SIG-M5 (cell line): ENCODE measurements around the gene GABARAP.
"Not testable (repeated sequence)": the region's sequence is repeated elsewhere in the genome, so short reads cannot be mapped to it uniquely, and the experiment has no call there.

Source experiments
- DNase-seq: peaks from one replicate; lab custom pipeline; 2025; lab: John Stamatoyannopoulos, UW

Gene GABARAP

DNA sequence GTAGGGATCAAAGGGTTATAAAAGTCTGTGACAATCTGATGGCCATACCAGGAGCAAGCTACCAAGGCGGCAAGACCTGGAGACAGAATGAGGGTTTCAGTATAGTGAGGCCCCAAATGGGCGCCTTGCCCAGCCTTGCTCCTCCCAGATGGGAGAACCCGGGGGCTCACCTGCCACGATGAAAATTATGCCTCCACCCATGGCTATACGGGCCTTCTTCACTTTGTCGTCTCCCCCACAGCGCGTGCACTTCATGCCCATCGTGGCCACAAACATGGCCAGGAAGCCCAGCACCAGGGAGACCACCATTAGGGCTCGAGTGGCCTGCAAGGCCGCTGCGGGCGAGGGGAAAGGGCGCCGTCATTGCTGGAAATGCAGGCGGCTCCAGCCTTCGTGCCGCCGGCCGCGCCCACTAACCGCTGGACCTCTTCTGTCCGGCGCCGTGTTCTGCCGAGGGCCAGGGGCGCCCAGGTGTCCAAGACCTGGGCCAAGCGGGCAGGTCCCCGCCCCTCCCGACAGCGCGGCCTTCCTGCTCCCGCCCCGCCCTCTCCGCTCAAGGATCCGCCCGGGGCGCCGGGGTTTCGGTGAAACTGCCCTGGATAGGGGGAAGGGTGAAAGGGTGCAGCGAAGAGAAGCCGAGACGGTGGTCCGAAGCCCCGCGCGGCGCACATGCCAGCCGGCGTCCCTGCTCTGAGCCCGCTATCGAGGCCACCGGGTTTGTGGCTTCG is 18.6 kb upstream of the GABARAP start:
- DNase-seq = no peak

DNA sequence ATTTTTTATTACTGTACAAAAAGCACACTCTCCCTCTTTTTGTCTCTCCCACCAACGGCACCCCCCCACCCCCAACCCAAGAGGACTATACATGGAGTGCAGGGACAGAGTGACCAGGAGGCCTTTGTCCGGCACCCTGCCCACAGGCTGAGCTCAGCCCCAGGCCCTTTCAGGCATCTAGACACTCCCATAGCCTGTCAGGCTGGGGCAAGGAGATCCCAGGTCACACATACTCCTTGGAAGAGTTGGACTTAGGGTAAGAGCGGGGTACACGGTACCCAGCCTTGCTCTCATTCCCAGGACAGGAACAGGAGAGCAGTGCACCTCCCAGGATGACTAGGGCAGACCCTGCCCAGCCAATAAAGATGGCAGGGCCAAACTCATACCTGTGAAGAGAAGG is 17.9 kb upstream of the GABARAP start:
- DNase-seq = no peak

DNA sequence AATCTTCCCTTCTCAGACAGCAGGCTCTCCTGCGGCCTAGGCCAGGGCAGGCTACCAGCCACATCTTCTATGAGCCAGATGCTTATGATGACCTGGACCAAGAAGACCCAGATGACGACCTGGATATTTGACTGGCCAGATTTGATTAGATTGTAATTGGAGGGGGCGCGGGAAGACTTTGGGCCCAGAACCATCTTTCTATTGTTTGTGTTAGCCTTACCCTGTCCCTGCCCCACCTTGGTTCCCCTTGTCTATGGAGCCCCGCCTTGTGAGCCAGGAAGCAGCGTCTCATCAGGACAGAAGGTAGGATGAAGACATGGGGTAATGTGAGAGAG is 17.3 kb upstream of the GABARAP start:
- no peak for DNase-seq

DNA sequence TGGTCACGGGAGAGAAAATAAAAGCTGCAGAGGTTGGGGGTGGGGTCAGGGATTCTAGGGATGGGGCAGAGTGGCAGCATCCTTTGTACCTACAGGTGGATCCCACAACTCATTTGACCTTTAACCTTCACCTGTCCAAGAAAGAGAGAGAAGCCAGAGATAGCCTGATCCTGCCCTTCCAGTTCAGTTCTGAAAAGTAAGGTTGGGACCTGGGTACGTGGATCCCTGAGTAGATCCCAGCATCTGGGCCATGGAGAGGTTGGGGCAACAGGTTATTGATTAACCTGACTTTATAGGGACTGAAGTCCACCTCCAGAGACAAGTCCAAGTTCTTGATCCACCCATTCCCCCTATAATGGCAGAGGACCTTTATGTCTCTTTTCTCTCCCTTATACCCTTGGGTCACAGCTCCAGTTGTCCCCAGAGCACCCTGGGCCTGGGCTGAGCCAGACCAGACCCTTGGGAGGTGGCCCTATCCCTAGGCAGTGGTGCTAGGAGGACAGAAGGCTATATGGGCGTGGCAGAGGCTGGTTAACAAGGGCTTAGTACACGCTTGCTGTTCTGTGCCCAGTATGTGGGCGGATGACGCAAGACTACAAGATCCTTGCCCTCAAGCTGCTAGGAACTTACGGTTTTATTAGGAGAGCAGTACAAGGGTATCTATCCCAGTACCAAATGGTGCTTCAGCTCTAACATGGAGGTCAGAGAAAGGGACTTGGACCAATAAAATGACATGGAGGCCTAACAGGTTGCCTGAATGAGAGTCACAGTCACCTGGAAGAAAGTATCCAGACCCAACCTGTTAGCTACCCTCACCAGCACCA is 16.7 kb upstream of the GABARAP start:
- DNase-seq = no peak

DNA sequence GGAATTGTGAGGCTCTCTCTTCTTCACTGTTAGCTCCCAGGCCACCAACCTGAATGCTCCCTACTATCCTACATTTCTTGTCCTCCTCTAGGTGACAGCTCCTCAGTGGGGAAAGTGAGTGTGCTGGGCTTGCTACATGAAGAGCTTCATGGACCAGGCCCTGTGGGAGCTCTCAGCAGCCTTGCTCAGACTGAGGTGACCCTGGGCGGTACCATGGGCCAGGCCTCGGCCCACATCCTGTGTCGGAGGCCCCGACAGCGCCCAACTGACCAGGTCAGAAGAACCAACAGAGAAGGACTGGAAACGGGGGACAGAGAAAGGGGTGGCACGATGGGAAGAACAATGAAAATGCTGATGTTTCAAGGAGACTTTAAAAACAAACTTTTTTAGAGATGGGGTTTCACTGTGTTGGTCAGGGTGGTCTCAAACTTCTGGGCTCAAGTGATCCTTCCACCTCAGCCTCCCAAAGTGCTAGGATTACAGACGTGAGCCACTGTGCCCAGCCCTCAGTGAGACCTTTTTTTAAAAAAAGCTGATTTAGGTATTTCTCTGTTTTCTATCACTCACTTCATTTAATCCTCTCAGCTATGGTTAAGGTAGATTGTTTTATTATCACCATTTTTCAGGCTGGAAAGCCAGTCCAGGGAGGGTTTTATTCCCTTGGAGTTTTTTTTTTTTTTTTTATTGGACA is 14.7 kb upstream of the GABARAP start:
- DNase-seq = no peak

DNA sequence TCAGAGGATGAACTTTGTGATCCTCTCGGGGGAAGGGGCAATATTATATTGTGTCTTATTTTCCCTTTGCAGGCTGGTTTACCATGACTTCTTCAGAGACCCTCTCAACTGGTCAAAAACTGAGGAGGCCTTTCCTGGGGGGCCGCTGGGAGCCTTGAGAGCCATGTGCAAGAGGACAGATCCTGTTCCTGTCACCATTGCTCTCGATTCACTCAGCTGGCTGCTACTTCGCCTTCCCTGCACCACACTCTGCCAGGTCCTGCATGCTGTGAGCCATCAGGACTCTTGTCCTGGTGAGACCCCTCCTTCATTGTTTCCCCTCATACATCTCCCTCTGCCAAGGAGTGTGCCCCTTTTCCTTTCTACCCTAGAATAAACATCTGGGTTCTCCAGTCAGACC is 12.3 kb upstream of the GABARAP start:
- no peak for DNase-seq

DNA sequence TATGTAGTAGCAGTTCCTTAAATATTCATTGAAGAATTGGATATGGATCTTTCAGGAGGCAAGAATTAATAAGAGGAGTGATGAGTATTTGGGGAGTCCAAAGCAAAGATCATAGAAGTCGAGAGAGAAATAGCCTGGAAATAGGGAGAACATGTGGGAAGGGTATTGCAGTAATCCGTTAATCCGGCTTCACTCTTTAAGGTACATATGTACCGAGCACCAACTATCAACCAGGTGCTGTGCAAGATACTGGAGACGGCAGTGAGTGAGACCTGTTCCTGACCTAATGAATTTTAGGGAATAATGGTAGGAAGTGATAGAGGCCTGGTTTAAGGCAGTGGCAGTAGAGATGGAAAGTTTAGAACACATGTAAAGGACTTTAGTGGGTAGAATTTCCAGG is 10.8 kb upstream of the GABARAP start:
- no peak for DNase-seq

DNA sequence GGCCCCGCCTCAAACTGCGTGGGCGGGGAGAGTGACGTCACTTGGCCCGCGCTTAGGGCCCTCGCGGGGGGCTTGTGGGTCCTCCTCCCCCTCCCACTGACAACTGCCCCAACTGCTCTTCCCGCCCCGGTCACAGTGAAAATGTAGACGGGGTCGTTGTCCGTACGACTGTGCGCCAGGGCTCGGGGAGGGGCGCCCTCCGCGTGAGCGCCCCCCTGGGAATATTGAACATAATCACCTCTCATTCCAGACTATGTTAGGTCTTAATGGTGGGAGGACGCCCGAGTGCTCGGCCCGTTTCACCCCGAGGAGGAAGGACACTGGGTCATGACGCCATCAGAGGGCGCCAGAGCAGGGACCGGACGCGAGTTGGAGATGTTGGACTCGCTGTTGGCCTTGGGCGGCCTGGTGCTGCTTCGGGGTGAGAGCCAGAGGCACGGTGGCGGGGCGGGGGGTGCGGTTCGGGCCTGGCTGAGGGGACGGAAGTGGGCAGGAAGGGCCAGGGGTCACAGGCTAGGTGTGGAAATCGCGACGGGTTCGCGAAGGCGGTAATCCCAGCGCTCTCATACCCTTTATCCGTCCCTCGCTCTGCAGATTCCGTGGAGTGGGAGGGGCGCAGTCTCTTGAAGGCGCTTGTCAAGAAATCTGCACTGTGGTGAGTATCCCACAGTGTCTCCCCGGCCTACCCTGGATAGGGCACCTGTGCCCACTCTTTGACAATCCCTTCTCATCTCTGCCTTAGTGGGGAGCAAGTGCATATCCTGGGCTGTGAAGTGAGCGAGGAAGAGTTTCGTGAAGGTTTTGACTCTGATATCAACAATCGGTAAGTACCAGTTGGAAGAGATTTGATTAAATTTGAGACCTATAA is 10.2 kb upstream of the GABARAP start, which contains the start of gene ELP5:
TSS of gene ELP5 (plus strand) at position 40 of the 868 bp plus-strand sequence. CDS start at position 376, 336 bp downstream.
- no peak for DNase-seq

DNA sequence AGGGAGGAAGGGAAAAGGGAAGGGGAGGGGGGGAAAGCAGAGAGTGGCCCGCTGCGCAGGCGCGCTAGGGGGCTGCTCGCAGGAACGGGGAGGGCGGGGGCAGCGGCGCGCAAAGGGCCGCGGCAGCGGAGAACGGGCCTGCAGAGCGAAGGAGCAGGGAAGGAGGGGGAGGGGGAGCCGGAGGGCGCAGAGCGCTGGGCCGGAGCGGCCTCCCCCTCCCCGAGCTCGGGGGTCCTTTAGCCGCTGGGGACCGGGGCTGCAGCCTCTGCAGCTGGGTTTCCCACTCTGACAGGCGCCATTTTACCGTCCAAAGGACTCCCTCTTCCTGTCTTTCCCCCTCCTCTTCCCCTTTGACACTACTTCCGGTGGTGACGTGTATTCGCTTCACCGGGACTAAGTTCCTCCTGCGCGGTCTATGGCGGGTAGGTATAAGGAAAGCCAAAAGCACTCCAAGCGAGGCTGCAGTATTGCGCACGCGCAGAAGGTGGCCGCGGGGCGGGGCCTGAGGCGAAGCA is 9.5 kb upstream of the GABARAP start, which contains the start of gene CTDNEP1:
TSS of gene CTDNEP1 (minus strand) at position 74 of the 515 bp plus-strand sequence. CDS start 438 bp downstream, outside the sequence.
- DNase-seq = peak; percentile 91

DNA sequence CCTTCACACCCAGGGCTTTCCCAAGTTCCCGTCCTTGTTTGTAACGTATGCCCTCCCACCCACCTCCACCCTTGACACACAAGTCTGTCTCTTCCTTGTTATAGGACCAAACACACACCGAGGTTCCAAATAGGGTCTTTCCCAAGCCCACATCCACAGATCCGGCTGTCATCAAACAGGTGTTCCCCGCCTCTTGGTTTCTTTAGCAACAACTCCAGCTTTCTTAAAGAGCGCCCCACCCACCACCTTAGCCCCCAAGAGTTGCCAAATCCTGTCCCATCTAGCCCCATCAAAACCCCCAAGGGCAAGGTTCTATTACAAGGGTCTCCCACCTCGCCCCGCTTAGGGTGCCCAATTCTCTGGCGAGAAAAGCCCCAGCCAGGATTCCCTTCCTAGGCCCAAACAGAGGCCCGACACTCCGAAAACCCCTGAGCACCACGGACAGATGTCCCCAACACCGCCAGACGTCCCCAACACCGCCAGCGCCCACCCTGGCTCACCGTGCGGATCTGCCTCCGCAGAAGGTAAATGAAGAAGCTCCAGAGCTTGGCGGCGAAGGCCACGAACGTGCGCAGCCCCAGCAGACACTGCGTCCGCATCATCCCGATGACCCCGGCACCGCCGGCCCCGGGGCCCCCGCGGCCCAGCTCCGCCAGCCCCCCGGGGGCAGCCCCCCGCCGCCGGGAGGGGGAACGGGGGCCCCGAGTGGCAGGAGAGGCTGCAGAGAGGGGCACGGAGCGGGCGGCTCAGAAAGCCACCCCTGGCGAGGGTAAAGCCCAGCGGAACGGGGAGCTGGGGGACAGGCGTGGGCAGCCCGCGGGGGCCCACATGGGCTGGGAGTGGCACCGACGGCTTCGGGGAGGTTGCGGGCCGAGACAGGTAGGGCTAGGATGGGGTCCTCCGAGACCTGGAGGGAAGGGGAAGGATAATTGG is 8.7 kb upstream of the GABARAP start:
- DNase-seq = no peak

DNA sequence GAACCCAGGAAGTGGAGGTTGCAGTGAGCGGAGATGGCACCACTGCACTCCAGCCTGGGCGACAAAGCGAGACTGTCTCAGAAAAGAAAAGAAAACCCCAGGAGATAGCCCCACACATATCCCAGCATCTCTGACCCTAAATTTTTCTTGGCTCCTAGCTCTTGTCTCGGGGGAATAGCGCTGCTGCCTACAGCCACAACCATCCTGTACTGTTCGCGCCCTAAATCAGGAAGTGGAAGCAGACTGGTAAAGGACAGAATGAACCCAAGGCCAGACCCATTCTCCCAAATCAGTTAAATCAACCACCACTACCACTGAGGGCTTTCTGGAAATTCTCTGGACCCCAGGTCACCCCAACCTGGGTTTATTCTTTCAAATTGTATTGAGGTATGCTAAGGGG is 7.6 kb upstream of the GABARAP start:
- DNase-seq = no peak

DNA sequence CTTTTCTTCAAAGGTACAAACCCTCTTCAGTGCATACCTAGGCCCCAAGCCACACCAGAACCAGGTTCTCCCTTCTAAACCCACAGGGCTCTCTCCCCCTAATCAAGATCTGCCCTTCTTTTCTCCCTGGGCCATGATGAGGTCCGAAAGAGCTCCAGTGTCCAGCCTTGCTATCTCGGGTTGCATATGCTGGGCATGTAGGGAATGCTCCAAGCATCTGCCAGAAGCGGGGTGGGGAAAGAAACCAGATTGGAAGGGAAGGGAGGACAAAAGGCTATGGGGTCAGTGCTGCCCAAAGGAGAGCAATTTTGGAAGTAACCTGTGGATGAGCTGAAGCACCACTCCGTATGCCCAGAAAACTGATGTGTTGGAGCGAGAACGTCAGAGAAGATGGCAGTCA is 7.0 kb upstream of the GABARAP start:
- DNase-seq = no peak

DNA sequence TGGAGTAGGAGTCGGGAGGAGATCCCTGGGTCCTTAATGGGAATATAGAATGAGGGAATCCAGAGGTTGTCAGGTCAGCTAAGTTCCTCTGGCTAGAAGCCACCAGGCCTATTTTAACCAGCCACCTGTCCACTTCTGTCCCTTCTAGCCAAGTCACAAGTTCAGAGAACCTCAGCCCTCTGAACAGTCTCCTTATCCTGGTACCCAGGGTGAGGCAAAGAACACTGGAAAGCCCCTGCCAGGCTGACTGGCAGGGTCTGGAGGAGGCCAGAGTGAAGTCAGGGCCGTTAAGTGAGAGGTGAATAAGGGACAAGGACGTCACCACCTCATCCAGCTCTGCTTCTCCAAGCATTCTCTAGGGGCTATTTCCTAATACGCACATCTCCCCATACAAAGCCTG is 6.5 kb upstream of the GABARAP start:
- no peak for DNase-seq

DNA sequence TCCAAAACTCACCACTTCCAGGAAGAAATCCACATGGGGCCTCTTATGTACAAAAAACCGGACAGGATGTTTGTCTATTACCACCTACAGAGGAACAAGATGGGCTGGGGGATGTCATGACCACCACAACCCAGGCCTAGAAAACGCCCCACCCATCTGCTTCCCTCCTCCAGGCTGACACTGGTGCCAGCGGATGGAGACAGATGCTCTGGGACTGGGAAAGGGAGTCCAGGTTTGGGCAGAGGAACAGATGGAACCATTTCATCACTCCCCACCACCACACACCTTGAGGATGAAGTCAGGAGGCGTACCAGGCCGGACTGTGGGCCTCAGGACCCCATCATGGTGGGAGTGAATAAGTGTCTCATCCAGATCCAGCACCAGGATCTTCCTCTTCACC is 4.5 kb upstream of the GABARAP start:
- no peak for DNase-seq

DNA sequence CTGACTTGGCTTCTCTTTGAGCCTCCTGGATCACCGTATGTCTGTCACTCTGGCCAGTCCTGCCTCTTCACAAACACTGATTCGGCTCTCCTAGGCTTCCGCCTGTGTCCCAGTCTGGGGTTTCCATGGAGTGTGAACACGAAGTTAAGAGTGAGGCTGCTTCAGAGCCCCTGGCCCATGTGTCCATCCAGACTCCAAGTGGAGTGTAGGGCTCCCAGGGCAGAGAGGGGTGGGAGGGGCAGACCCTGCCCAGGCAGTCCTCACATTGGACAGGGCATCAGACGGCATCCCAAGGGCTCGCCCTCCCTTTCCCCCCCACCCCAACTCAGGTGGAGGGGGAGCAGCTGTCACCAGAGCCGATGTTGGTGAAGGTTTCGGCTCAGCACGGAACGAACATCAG is 1.6 kb upstream of the GABARAP start:
- not testable (repeated sequence) for DNase-seq

DNA sequence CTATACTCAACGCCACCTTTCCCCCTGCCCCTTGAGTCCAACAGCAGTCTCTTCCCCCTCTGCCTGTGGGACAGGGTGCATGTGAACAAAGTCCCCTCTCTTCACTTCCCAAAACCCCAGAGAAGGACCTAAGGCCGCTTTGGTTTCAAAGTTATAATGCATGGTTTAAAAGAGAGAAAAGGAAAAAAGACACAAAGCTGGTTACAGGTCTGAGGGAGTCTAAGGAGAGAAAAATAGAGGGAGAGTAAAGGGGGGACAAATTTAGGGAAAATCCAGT is 1.1 kb upstream of the GABARAP start:
- no peak for DNase-seq

DNA sequence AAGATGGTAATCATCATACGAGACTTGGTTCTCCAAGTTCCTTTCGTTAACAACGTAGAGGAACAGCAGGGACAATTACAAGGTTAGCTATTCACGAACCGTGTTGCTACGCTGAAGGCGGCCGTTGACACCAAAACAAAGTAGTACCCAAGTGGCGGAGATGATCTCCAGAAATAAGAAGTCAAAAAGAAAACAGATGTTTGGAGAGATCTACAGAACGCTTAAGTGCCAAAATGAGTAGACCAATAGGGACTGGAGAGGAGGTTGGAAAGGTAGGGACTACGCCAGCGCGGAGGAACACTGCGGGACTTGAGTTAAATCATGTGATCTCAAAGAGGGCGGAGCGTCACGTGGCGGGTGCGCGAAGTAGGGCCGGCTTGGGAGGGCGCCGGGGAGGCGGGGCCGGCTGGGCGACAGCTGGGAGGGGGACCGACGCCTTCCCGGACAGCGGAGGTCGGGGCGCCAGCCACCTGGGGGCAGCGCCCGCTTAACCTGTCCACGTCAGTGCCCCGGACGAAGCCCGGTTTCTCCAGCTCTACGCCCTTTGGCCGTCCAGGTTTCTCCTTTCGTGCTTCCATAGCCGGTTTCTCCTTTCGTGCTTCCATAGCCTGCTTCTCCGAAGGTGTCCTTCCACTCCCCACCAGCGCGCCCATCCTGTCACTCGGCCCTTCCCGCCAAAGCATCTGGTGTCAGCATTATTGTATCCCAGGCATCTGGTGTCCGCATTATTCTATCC is 636 bp upstream of the GABARAP start:
- DNase-seq = no peak

DNA sequence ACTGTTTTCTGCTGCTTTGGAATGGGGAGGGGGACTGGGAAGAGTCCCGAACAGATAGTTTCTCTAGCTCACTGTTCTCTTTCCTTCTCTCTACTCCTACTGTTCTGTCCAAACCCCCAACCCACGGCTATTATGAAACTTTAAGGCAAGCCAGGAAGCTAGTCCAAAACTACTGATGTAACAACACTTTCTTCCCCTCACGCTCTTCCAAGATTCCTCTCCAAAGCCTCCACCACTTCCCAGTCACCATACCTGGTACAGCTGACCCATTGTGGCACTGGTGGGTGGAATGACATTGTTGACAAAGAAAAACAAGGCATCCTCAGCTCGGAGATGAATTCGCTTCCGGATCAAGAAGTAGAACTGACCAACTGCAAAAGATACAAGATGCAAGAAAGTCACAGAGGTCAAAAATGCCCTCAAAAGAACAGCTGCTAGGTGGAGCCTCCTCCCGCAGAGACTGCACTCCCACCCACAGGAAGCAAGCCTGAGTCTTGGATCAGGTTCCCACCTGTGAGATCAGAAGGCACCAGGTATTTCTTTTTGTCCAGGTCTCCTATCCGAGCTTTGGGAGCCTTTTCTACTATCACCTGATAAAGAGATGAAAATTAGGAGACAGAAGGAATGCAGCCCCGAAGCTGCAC is 1.0 kb downstream of the GABARAP start:
- no peak for DNase-seq

DNA sequence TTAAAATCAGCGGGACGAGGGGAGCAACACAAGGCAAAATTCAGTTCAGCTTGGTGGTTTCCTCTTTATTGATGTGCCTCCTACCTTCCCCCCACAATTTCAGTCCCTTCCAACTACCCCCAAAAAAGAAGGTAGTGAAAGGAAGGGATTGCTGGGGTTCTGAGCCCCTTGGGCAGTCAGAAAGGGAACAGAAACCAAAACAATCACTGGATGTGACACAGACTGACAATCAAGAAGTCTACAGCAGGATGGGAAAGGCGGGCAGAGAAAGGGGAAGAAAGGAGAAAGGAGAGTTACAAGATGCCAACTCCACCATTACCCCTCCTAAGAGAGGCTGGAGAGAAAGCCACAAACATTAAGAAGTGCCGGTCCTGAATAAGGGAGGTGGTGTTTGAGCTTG is 1.9 kb downstream of the GABARAP start:
- DNase-seq = peak; percentile 72
